ENCODE measurements around the gene NISCH. TPM values are rescaled to one million over a fixed set of nuclear protein-coding genes. Genes with fewer than 3 reads are reported as not detected.

Gene NISCH
- total RNA-seq, 1 experiment from 2014 or later = 48.6 TPM

DNA sequence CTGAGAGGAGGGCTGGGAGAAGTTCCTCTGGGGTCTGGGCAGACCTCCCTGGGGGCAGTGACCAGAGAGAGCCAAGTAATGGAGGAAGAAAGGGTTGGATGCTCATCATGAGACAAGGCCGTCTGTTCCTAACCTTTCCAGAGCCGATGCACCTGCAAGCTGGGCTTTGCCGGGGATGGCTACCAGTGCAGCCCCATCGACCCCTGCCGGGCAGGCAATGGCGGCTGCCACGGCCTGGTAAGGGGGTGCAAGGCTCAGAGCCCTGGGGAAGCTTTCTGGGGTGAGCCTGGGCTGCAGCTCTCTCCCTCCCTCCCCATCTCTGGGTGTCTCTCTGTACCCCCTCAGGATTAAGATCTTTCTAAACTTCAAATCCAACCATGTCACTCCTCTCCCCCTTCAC is 56.1 kb downstream of the NISCH start:
- no TSS peak for BruUV-seq (replicated peaks)

DNA sequence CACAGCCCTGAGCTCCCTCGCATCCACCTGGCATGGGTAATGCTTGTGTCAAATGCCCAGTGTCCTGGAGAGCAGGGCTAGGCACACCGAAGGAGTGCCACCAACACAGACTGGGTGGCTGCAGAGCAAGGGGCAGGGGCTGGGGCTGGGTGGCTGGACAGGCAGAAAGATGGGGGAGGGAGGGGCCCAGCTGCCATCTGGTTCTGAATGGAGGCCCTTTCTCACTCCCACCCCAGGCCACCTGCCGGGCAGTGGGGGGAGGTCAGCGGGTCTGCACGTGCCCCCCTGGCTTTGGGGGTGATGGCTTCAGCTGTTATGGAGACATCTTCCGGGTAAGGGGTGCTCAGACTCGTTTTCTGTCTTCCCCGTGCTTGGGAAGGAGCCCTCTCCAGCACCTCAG is 56.7 kb downstream of the NISCH start:
- CTCF ChIA-PET = no interaction called here

More for the DNA sequence above, 56.1 kb downstream of the NISCH start:
- ChIA-PET POLR2A (ENCODE audit: low non-redundant PET) (no interaction called here), CTCF (no interaction called here)
- Histone ChIP-seq H3K4me1 (ENCODE audit: insufficient read depth, low read length, poor library complexity, severe bottlenecking) (no peaks in the 10 kb centered on the region), H3K27me3 (replicated peaks; ENCODE audit: insufficient read depth, low read depth, low read length, poor library complexity) (no peaks in the 10 kb centered on the region), H3K36me3 (ENCODE audit: insufficient read depth, low read length, poor library complexity, severe bottlenecking) (no peaks in the 10 kb centered on the region), H3K27ac (ENCODE audit: low read depth, low read length, poor library complexity, severe bottlenecking) (no peak overlapping the region), H3K4me3 (ENCODE audit: low read depth, low read length, poor library complexity, severe bottlenecking) (no peak overlapping the region), H3K9me3 (ENCODE audit: low read depth, low read length, poor library complexity, severe bottlenecking) (no peaks in the 10 kb centered on the region)
- DNase-seq (ENCODE audit: low spot score) = no peak
- intact Hi-C loops (cut with micrococcal nuclease; ENCODE audit: unreplicated experiment) = no loop called here
- no peak for TF ChIP-seq EZH2 (IDR thresholded peaks at IDR 0.05; ENCODE audit: borderline replicate concordance, low read depth, low read length, poor library complexity, severe bottlenecking)
- TF ChIP-seq, protein P1, sequence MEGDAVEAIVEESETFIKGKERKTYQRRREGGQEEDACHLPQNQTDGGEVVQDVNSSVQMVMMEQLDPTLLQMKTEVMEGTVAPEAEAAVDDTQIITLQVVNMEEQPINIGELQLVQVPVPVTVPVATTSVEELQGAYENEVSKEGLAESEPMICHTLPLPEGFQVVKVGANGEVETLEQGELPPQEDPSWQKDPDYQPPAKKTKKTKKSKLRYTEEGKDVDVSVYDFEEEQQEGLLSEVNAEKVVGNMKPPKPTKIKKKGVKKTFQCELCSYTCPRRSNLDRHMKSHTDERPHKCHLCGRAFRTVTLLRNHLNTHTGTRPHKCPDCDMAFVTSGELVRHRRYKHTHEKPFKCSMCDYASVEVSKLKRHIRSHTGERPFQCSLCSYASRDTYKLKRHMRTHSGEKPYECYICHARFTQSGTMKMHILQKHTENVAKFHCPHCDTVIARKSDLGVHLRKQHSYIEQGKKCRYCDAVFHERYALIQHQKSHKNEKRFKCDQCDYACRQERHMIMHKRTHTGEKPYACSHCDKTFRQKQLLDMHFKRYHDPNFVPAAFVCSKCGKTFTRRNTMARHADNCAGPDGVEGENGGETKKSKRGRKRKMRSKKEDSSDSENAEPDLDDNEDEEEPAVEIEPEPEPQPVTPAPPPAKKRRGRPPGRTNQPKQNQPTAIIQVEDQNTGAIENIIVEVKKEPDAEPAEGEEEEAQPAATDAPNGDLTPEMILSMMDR (conservative IDR thresholded peaks at IDR 0.05; ENCODE audit: low read depth, low read length) = no peak

DNA sequence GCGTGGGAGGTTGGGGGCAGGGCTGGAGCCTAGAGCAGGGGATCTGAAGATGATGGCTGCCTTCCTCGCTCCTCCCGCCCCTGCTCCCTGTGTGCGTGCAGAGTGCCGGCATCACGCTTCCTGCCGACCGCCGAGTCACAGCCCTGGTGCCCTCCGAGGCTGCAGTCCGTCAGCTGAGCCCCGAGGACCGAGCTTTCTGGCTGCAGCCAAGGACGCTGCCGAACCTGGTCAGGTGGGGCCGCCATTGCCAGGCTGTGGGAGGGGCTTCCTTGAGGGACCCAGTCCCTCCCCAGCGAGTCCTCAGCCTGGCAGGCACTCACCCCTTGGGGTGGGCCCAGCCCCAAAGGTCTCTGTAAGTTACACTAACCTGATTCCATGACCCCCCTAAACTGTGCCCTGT is 57.3 kb downstream of the NISCH start:
- H3K4me1 ChIP-seq (ENCODE audit: insufficient read depth, low read length, poor library complexity, severe bottlenecking) = no peaks in the 10 kb centered on the region
- POLR2A ChIA-PET (ENCODE audit: low non-redundant PET) = no interaction called here
- no TSS peak for BruUV-seq (replicated peaks)
- no peak for TF ChIP-seq EZH2 (IDR thresholded peaks at IDR 0.05; ENCODE audit: borderline replicate concordance, low read depth, low read length, poor library complexity, severe bottlenecking)
- TF ChIP-seq, protein P1 (conservative IDR thresholded peaks at IDR 0.05; ENCODE audit: low read depth, low read length) = no peak
- no peak overlapping the region for H3K27ac ChIP-seq (ENCODE audit: low read depth, low read length, poor library complexity, severe bottlenecking)
- no peaks in the 10 kb centered on the region for H3K36me3 ChIP-seq (ENCODE audit: insufficient read depth, low read length, poor library complexity, severe bottlenecking)
- no peak for DNase-seq (ENCODE audit: low spot score)
- H3K9me3 ChIP-seq (ENCODE audit: low read depth, low read length, poor library complexity, severe bottlenecking) = no peaks in the 10 kb centered on the region
- intact Hi-C loops (cut with micrococcal nuclease; ENCODE audit: unreplicated experiment) = no loop called here
- CTCF ChIA-PET = no interaction called here
- H3K4me3 ChIP-seq (ENCODE audit: low read depth, low read length, poor library complexity, severe bottlenecking) = no peak overlapping the region
- H3K27me3 ChIP-seq (replicated peaks; ENCODE audit: insufficient read depth, low read depth, low read length, poor library complexity) = no peaks in the 10 kb centered on the region

More for the DNA sequence above, 56.7 kb downstream of the NISCH start:
- intact Hi-C loops (cut with micrococcal nuclease; ENCODE audit: unreplicated experiment) = no loop called here
- no peak for DNase-seq (ENCODE audit: low spot score)
- Histone ChIP-seq H3K4me1 (ENCODE audit: insufficient read depth, low read length, poor library complexity, severe bottlenecking) (no peaks in the 10 kb centered on the region), H3K36me3 (ENCODE audit: insufficient read depth, low read length, poor library complexity, severe bottlenecking) (no peaks in the 10 kb centered on the region), H3K4me3 (ENCODE audit: low read depth, low read length, poor library complexity, severe bottlenecking) (no peak overlapping the region), H3K27ac (ENCODE audit: low read depth, low read length, poor library complexity, severe bottlenecking) (no peak overlapping the region), H3K9me3 (ENCODE audit: low read depth, low read length, poor library complexity, severe bottlenecking) (no peaks in the 10 kb centered on the region), H3K27me3 (replicated peaks; ENCODE audit: insufficient read depth, low read depth, low read length, poor library complexity) (no peaks in the 10 kb centered on the region)
- no TSS peak for BruUV-seq (replicated peaks)
- TF ChIP-seq, protein P1 (conservative IDR thresholded peaks at IDR 0.05; ENCODE audit: low read depth, low read length) = no peak
- TF ChIP-seq EZH2 (IDR thresholded peaks at IDR 0.05; ENCODE audit: borderline replicate concordance, low read depth, low read length, poor library complexity, severe bottlenecking) = no peak
- POLR2A ChIA-PET (ENCODE audit: low non-redundant PET) = no interaction called here
